IPS-18c (cell line): Measurements from ENCODE around the gene COLQ.
"Not testable (repeated sequence)": the region's sequence is repeated elsewhere in the genome, so short reads cannot be mapped to it uniquely, and the experiment has no call there.

Source experiments
- H3K4me3 ChIP-seq: 2 replicates; pipeline ENCODE4 v1.7.0; 2013; ENCODE audit warnings: low read depth, mild to moderate bottlenecking, low read length, moderate library complexity; ENCODE audit not compliant: insufficient read depth
- H3K9me3 ChIP-seq: one replicate; pipeline ENCODE4 v1.6.1; 2013; ENCODE audit warnings: mild to moderate bottlenecking, low read length, moderate library complexity; ENCODE audit not compliant: control insufficient read depth, insufficient read depth

Gene COLQ

DNA sequence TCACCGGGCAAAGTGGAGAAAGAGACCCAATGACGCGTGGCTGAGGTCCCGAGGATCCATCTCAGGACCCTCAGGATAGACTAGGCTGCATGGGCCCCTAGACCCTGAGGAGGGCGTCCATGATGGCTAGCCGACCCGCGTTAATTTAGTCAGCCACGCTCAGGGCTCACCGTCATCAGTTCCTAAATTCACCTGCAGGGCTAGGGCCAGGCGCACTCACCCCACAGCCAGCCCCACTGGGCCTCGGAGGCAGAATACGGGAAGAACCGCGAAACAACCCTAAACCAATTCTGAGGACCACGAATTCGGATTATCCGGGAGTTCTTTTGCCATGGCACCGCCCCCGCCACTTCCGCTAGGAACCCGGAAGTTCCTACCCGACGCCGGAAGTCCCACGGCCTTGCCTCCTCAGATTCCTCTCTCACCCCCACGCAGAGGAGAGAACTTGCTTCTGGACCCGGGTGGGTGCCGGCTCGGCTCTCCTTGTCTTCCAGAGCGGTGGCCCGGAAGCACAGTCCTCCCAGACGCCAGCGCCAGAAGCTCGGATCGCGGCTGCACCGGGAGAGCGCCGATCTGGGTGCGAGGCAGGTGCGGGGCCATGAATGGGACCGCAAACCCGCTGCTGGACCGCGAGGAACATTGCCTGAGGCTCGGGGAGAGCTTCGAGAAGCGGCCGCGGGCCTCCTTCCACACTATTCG lies 94.2 kb downstream of the COLQ start, which contains the start of the genes EAF1 and METTL6:
Gene EAF1, plus strand, starts transcription at position 417 of the 699 bp plus-strand sequence. Its CDS starts 182 bp downstream, at position 599.
Gene METTL6, minus strand, starts transcription at position 363 of the 699 bp plus-strand sequence. CDS start 1,033 bp downstream, outside the sequence.
- H3K4me3 ChIP-seq = peak within 1 kb of the TSS; percentile 98
- H3K9me3 ChIP-seq = no peaks in the 10 kb centered on the region

GRCh38 chr3:15426579-15427118 lies 94.9 kb downstream of the COLQ start:
- Histone ChIP-seq H3K9me3 (no peaks in the 10 kb centered on the region), H3K4me3 (peak overlapping the region; percentile 98)

DNA sequence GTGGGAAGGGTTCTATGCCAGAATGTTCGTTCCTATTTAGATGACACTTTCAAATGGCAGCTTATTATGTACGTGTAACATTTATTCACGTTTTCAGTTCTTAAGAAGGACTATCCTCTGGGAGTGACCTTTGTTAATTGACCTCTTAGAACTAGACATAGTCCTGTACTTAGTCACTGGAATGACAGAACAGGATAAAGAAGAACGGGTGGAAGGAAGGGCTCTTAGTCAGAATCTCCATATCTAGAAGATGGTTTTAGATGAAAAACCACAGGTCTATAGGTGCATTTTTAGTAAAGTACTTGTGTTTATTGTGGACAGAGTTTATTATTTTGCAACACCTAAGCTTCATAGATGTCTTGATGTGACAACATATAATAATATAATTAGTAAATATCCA lies 100.6 kb downstream of the COLQ start:
- no peaks in the 10 kb centered on the region for H3K9me3 ChIP-seq

DNA sequence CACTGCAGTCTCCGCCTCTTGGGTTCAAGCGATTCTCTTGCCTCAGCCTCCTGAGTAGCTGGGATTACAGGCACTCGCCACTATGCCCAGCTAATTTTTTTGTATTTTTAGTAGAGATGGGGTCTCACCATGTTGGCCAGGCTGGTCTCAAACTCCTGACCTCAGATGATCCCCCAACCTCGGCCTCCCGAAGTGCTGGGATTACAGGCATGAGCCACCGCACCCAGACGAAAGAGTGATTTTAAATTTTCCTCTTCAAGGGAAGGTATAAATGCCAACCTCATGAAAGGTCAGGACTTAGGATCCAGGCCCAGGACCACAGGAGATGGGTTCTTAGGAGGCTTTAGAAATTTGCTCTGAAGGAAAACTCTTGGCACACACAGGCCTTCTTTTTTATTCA lies 110.5 kb downstream of the COLQ start:
- not testable (repeated sequence) for H3K9me3 ChIP-seq, H3K4me3 ChIP-seq

More for the DNA sequence above, 100.6 kb downstream of the COLQ start:
- H3K4me3 ChIP-seq = no peak overlapping the region

GRCh38 chr3:15409774-15410173 lies 111.7 kb downstream of the COLQ start:
- no peak overlapping the region for H3K4me3 ChIP-seq

GRCh38 chr3:15409239-15409638 lies 112.3 kb downstream of the COLQ start:
- H3K9me3 ChIP-seq = peaks cover 2% of the 10 kb centered on the region
- no peak overlapping the region for H3K4me3 ChIP-seq

More at GRCh38 chr3:15409774-15410173, 111.7 kb downstream of the COLQ start:
- peaks cover 2% of the 10 kb centered on the region for H3K9me3 ChIP-seq

- Histone ChIP-seq H3K9me3 (peaks cover 2% of the 10 kb centered on the region), H3K4me3 (no peak overlapping the region)
These were observed 116.0 kb downstream of the COLQ start for GRCh38 chr3:15405448-15406050.

DNA sequence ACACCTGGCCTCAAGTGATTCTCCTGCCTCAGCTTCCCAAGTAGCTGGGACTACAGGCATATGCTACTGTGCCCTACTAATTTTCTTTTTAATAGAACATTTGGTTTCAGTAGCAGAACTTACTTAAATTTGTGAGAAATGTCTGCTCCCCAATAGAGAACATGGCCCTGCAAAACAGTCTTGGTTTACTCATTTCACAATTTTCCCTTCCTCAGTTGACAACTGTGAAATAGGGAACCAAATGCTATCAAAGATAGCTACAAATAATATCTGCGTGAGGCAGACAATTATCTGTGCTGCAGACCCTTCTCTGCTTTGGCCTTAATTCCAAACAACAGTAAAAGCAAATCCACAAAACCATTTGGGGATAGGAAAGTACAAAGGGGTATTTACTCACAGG lies 116.7 kb downstream of the COLQ start:
- Histone ChIP-seq H3K4me3 (no peak overlapping the region; the same call in 1 of the 2 replicates), H3K9me3 (peaks cover 2% of the 10 kb centered on the region)

DNA sequence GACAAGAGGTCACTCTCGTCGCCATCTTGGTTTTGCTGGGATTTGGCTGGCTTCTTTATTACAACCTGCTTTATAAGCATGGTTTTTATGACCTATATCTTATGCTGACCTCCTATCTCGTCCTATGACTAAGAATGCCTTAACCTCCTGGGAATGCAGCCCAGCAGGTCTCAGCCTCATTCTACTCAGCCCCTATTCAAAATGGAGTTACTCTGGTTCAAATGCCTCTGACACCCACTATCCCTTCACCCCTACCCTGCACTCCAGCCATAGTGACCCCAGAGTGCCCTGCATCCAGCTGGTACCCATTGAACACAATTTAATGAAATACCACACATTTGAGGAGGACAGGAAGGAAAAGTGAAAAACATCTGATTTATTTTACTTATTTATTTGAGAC lies 117.5 kb downstream of the COLQ start:
- H3K9me3 ChIP-seq = peaks cover 2% of the 10 kb centered on the region

GRCh38 chr3:15403495-15403894 lies 118.0 kb downstream of the COLQ start:
- H3K4me3 ChIP-seq = no peak overlapping the region

More for the DNA sequence above, 117.5 kb downstream of the COLQ start:
- H3K4me3 ChIP-seq = no peak overlapping the region

DNA sequence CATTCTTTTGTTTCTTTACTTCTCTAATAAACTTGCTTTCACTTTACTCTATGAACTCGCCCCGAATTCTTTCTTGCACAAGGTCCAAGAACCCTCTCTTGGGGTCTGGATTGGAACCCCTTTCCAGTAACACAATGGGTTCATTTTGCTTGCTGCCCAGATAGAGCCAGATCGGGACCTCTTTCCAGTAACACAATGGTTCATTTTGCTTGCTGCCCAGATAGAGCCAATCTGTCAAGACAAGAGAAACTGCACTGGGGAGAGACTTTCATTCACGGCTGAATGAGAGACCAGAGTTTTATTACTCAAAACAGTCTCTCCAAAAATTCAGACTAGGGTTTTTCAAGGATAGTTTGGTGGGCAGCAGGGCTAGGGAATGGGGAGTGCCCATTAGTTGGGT lies 119.6 kb downstream of the COLQ start:
- peaks cover 6% of the 10 kb centered on the region for H3K9me3 ChIP-seq
- H3K4me3 ChIP-seq = no peak overlapping the region

More at GRCh38 chr3:15403495-15403894, 118.0 kb downstream of the COLQ start:
- H3K9me3 ChIP-seq = peaks cover 2% of the 10 kb centered on the region
